ENCODE results near the gene MAML3. TPM values are rescaled to one million over a fixed set of nuclear protein-coding genes. Genes with fewer than 3 reads are reported as not detected.

MAML3 gene
- polyA plus RNA-seq, 1 donor (not counting 4 experiments of a cell fraction or from before 2014, with no cell fraction given), result 0.68 TPM

DNA sequence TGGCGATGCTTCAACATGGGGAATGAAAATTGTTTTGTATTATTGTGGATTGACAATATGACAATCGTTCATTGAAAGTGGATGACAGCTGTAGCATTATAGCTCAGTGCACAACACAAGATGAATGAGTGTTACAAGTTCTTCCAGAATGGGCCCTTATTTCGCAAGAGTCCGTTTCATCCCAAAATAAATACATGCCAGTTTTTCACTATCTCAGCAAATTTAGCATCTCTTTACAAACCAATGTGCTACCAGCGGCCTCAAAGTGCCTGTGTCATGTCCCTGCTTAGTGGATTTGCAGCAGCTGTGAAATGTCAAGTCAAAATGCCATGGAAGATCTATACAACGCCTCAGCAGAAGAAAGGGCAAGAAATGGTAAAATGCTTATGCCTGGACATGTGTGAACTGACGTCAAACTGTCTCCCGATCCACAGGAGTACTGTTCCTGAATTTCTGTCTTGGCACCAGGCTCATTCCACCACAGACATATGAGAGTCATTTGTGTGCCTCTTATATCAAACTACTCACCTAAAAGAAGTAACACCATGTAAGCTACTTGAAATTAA is 109.6 kb downstream of the MAML3 start:
- Histone ChIP-seq H4K20me1 (ENCODE audit: control insufficient read depth, extremely low read depth, insufficient read depth, low read length) (no peaks in the 10 kb centered on the region), H2AFZ (ENCODE audit: control insufficient read depth, low read length) (no peak overlapping the region), H3K9me3 (ENCODE audit: control insufficient read depth, low read depth, low read length) (no peaks in the 10 kb centered on the region), H3K9ac (ENCODE audit: control insufficient read depth, extremely low read depth, insufficient read depth, low read length) (no peak overlapping the region), H3K27ac (ENCODE audit: control insufficient read depth, insufficient read depth, low read length) (no peak overlapping the region), H3K9me1 (ENCODE audit: control insufficient read depth, extremely low read depth, insufficient read depth, low read length) (no peaks in the 10 kb centered on the region), H3K4me2 (ENCODE audit: control insufficient read depth, extremely low read depth, insufficient read depth, low read depth, low read length) (no peak overlapping the region), H3K4me3 (ENCODE audit: control insufficient read depth in 2 of 3, extremely low read depth in 1 of 3, insufficient read depth in 2 of 3, low read depth in 1 of 3, low read length in 3 of 3) (no peak overlapping the region), H3K4me1 (ENCODE audit: control insufficient read depth, extremely low read depth, insufficient read depth, low read length) (peaks cover 13% of the 10 kb centered on the region), H3K27me3 (ENCODE audit: control insufficient read depth, extremely low read depth, insufficient read depth, low read length) (no peaks in the 10 kb centered on the region), H3K79me2 (ENCODE audit: control insufficient read depth, insufficient read depth, low read length) (no peaks in the 10 kb centered on the region), H3K36me3 (ENCODE audit: control insufficient read depth in 2 of 2, extremely low read depth in 1 of 2, insufficient read depth in 2 of 2, low read length in 2 of 2) (no peaks in the 10 kb centered on the region)
- DNase-seq (ENCODE audit: low read depth, low spot score) (no peak), FAIRE-seq (no peak)
- dilution Hi-C loops (cut with MboI; ENCODE audit: extremely low pct_ligation_motif_present, low sequenced_read_pairs), result no loop called here
- TF ChIP-seq EZH2 (IDR thresholded peaks at IDR 0.05; ENCODE audit: low read length), result no peak
- TF ChIP-seq, protein P1, sequence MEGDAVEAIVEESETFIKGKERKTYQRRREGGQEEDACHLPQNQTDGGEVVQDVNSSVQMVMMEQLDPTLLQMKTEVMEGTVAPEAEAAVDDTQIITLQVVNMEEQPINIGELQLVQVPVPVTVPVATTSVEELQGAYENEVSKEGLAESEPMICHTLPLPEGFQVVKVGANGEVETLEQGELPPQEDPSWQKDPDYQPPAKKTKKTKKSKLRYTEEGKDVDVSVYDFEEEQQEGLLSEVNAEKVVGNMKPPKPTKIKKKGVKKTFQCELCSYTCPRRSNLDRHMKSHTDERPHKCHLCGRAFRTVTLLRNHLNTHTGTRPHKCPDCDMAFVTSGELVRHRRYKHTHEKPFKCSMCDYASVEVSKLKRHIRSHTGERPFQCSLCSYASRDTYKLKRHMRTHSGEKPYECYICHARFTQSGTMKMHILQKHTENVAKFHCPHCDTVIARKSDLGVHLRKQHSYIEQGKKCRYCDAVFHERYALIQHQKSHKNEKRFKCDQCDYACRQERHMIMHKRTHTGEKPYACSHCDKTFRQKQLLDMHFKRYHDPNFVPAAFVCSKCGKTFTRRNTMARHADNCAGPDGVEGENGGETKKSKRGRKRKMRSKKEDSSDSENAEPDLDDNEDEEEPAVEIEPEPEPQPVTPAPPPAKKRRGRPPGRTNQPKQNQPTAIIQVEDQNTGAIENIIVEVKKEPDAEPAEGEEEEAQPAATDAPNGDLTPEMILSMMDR (optimal IDR thresholded peaks at IDR 0.05 in 1 of 3, IDR thresholded peaks at IDR 0.05 in 1 of 3, conservative IDR thresholded peaks at IDR 0.05 in 1 of 3; ENCODE audit: extremely low read depth in 1 of 3, insufficient read depth in 2 of 3, low read length in 3 of 3), result no peak

DNA sequence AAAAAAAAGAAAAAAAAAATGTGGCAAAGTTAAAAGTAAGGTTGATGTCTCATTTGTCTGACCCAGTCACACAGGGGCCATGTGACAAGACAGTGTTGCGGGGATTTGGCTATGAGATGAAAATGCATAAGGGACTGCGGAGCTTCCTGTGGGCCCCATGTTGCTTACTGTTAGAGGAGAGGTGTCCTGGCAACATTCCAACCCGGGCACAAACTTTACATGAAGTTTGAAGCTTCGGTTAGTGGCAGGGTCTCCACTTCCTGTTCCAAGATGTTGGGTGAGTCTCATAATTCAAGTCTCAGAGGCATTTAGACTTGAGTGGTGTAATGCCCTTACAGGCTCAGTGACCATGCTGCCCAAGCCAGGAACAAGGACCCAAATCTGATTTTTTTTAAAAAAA is 111.3 kb downstream of the MAML3 start:
- no peaks in the 10 kb centered on the region for H4K20me1 ChIP-seq (ENCODE audit: control insufficient read depth, extremely low read depth, insufficient read depth, low read length)
- dilution Hi-C loops (cut with MboI; ENCODE audit: extremely low pct_ligation_motif_present, low sequenced_read_pairs), result no loop called here
- TF ChIP-seq EZH2 (IDR thresholded peaks at IDR 0.05; ENCODE audit: low read length), result no peak
- TF ChIP-seq, protein P1 (optimal IDR thresholded peaks at IDR 0.05 in 1 of 3, IDR thresholded peaks at IDR 0.05 in 1 of 3, conservative IDR thresholded peaks at IDR 0.05 in 1 of 3; ENCODE audit: extremely low read depth in 1 of 3, insufficient read depth in 2 of 3, low read length in 3 of 3), result no peak
- no peak overlapping the region for H3K4me3 ChIP-seq (ENCODE audit: control insufficient read depth in 2 of 3, extremely low read depth in 1 of 3, insufficient read depth in 2 of 3, low read depth in 1 of 3, low read length in 3 of 3)
- no peak for FAIRE-seq
- H3K9ac ChIP-seq (ENCODE audit: control insufficient read depth, extremely low read depth, insufficient read depth, low read length), result no peak overlapping the region
- H3K27me3 ChIP-seq (ENCODE audit: control insufficient read depth, extremely low read depth, insufficient read depth, low read length), result no peaks in the 10 kb centered on the region
- H2AFZ ChIP-seq (ENCODE audit: control insufficient read depth, low read length), result no peak overlapping the region
- no peaks in the 10 kb centered on the region for H3K9me1 ChIP-seq (ENCODE audit: control insufficient read depth, extremely low read depth, insufficient read depth, low read length)
- no peak for DNase-seq (ENCODE audit: low read depth, low spot score)
- peaks cover 2% of the 10 kb centered on the region for H3K4me1 ChIP-seq (ENCODE audit: control insufficient read depth, extremely low read depth, insufficient read depth, low read length)
- no peaks in the 10 kb centered on the region for H3K9me3 ChIP-seq (ENCODE audit: control insufficient read depth, low read depth, low read length)
- no peaks in the 10 kb centered on the region for H3K36me3 ChIP-seq (ENCODE audit: control insufficient read depth in 2 of 2, extremely low read depth in 1 of 2, insufficient read depth in 2 of 2, low read length in 2 of 2)
- H3K79me2 ChIP-seq (ENCODE audit: control insufficient read depth, insufficient read depth, low read length), result no peaks in the 10 kb centered on the region
- no peak overlapping the region for H3K27ac ChIP-seq (ENCODE audit: control insufficient read depth, insufficient read depth, low read length)
- H3K4me2 ChIP-seq (ENCODE audit: control insufficient read depth, extremely low read depth, insufficient read depth, low read depth, low read length), result no peak overlapping the region
